Measurements from ENCODE around the gene ZDHHC11B.
"Not testable (repeated sequence)": the region's sequence is repeated elsewhere in the genome, so short reads cannot be mapped to it uniquely, and the experiment has no call there.

Gene ZDHHC11B

GRCh38 chr5:754143-754632 lies 30.3 kb downstream of the ZDHHC11B start:
- not testable (repeated sequence) for DNase-seq (ENCODE audit: low read depth in 2 of 2, low spot score in 1 of 2)

GRCh38 chr5:753567-754142 lies 30.9 kb downstream of the ZDHHC11B start:
- DNase-seq (ENCODE audit: low read depth in 2 of 2, low spot score in 1 of 2) = not testable (repeated sequence)

GRCh38 chr5:752532-753115 lies 31.9 kb downstream of the ZDHHC11B start:
- not testable (repeated sequence) for DNase-seq (ENCODE audit: low read depth in 2 of 2, low spot score in 1 of 2)

GRCh38 chr5:751992-752391 lies 32.5 kb downstream of the ZDHHC11B start:
- DNase-seq (ENCODE audit: low read depth in 2 of 2, low spot score in 1 of 2) = not testable (repeated sequence)

GRCh38 chr5:751496-751895 lies 33.0 kb downstream of the ZDHHC11B start:
- DNase-seq (ENCODE audit: low read depth in 2 of 2, low spot score in 1 of 2) = no peak

- DNase-seq (ENCODE audit: low read depth in 2 of 2, low spot score in 1 of 2) = not testable (repeated sequence)
These were observed 34.3 kb downstream of the ZDHHC11B start for GRCh38 chr5:750226-750625.

- DNase-seq (ENCODE audit: low read depth in 2 of 2, low spot score in 1 of 2) = no peak
These were observed 35.3 kb downstream of the ZDHHC11B start for GRCh38 chr5:749101-749670.

GRCh38 chr5:748011-748980 lies 36.2 kb downstream of the ZDHHC11B start:
- not testable (repeated sequence) for DNase-seq (ENCODE audit: low read depth in 2 of 2, low spot score in 1 of 2)

- DNase-seq (ENCODE audit: low read depth in 2 of 2, low spot score in 1 of 2) = not testable (repeated sequence)
These were observed 37.2 kb downstream of the ZDHHC11B start for GRCh38 chr5:747303-747844.

- no peak for DNase-seq (ENCODE audit: low read depth in 2 of 2, low spot score in 1 of 2)
These were observed 38.2 kb downstream of the ZDHHC11B start for GRCh38 chr5:746258-746761.

GRCh38 chr5:745272-746142 lies 39.0 kb downstream of the ZDHHC11B start:
- not testable (repeated sequence) for DNase-seq (ENCODE audit: low read depth in 2 of 2, low spot score in 1 of 2)

GRCh38 chr5:743696-744404 lies 40.7 kb downstream of the ZDHHC11B start:
- not testable (repeated sequence) for DNase-seq (ENCODE audit: low read depth in 2 of 2, low spot score in 1 of 2)

GRCh38 chr5:742276-742675 lies 42.3 kb downstream of the ZDHHC11B start:
- not testable (repeated sequence) for DNase-seq (ENCODE audit: low read depth in 2 of 2, low spot score in 1 of 2)

GRCh38 chr5:734145-734544 lies 50.4 kb downstream of the ZDHHC11B start:
- not testable (repeated sequence) for DNase-seq (ENCODE audit: low read depth in 2 of 2, low spot score in 1 of 2)

- DNase-seq (ENCODE audit: low read depth in 2 of 2, low spot score in 1 of 2) = not testable (repeated sequence)
These were observed 51.6 kb downstream of the ZDHHC11B start for GRCh38 chr5:732754-733454.

- not testable (repeated sequence) for DNase-seq (ENCODE audit: low read depth in 2 of 2, low spot score in 1 of 2)
These were observed 55.3 kb downstream of the ZDHHC11B start for GRCh38 chr5:729225-729624.

GRCh38 chr5:727087-727486 lies 57.4 kb downstream of the ZDHHC11B start:
- DNase-seq (ENCODE audit: low read depth in 2 of 2, low spot score in 1 of 2) = not testable (repeated sequence)

GRCh38 chr5:723865-724264 lies 60.7 kb downstream of the ZDHHC11B start:
- DNase-seq (ENCODE audit: low read depth in 2 of 2, low spot score in 1 of 2) = not testable (repeated sequence)
